Measurements from ENCODE around the gene SEMA6A.

SEMA6A gene

DNA sequence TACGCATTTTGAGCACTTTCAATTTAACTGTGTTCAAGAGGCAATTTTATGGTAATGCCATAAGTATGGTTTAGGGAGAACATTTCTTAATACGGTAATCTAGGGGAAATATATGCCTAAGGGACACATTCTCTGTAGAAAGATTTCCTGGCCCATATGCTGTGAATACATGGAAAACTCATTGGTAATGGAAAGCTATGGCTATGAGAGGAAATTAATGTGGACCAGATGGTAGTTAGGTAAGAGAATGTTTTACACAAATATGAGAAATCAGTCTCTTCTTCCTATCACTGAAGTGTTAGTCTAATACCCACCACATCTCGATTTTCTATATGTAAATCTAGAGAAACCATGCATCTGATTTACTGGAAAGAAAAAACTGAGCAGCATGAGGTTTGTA lies 105.0 kb downstream of the SEMA6A start:
- Histone ChIP-seq H3K9me2 (ENCODE audit: low read depth, low read length) (no peaks in the 10 kb centered on the region), H3K36me3 (ENCODE audit: insufficient read depth, low read length) (no peaks in the 10 kb centered on the region), H3K9ac (ENCODE audit: low read length) (no peak overlapping the region), H3K27me3 (ENCODE audit: insufficient read depth, low read length) (no peaks in the 10 kb centered on the region), H2AFZ (ENCODE audit: low read length) (no peak overlapping the region), H4K20me1 (ENCODE audit: insufficient read depth, low read length) (no peaks in the 10 kb centered on the region), H3K27ac (ENCODE audit: low read depth, low read length, poor library complexity, severe bottlenecking) (no peak overlapping the region), H3K4me1 (ENCODE audit: insufficient read depth, low read length, severe bottlenecking) (no peaks in the 10 kb centered on the region), H3K9me3 (ENCODE audit: low read length) (no peaks in the 10 kb centered on the region), H3F3A (ENCODE audit: insufficient read depth, low read length) (no peaks in the 10 kb centered on the region), H3K79me2 (ENCODE audit: insufficient read depth, low read length) (no peaks in the 10 kb centered on the region), H3K4me2 (ENCODE audit: low read length) (no peak overlapping the region), H3K4me3 (ENCODE audit: low read depth, low read length, poor library complexity, severe bottlenecking) (no peak overlapping the region)
- no peak for TF ChIP-seq EZH2 (IDR thresholded peaks at IDR 0.05; ENCODE audit: borderline replicate concordance, low read length)
- TF ChIP-seq, protein P1, sequence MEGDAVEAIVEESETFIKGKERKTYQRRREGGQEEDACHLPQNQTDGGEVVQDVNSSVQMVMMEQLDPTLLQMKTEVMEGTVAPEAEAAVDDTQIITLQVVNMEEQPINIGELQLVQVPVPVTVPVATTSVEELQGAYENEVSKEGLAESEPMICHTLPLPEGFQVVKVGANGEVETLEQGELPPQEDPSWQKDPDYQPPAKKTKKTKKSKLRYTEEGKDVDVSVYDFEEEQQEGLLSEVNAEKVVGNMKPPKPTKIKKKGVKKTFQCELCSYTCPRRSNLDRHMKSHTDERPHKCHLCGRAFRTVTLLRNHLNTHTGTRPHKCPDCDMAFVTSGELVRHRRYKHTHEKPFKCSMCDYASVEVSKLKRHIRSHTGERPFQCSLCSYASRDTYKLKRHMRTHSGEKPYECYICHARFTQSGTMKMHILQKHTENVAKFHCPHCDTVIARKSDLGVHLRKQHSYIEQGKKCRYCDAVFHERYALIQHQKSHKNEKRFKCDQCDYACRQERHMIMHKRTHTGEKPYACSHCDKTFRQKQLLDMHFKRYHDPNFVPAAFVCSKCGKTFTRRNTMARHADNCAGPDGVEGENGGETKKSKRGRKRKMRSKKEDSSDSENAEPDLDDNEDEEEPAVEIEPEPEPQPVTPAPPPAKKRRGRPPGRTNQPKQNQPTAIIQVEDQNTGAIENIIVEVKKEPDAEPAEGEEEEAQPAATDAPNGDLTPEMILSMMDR (IDR thresholded peaks at IDR 0.05; ENCODE audit: low read length), result no peak

DNA sequence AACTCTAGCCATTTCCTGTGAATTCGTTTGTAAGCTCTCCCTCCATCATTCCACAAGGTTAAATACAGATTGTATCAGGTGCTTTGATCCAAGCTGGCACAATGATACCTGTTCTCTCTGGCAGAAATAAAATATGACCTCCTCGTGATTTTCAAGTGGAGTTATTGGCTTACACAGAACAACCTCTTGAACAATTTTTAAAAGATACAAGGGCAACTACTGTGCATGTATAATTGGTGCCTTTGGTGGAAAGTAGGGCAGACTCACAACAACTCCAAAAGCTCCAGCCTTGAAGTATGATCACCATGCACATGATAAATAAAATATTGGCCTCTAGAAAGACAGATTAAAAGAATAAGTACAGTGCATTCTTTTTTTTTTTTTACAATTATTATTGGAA lies 106.0 kb downstream of the SEMA6A start:
- no peak overlapping the region for H3K9ac ChIP-seq (ENCODE audit: low read length)
- TF ChIP-seq, protein P1 (IDR thresholded peaks at IDR 0.05; ENCODE audit: low read length), result no peak
- TF ChIP-seq EZH2 (IDR thresholded peaks at IDR 0.05; ENCODE audit: borderline replicate concordance, low read length), result no peak
- H3K4me3 ChIP-seq (ENCODE audit: low read depth, low read length, poor library complexity, severe bottlenecking), result no peak overlapping the region
- H4K20me1 ChIP-seq (ENCODE audit: insufficient read depth, low read length), result no peaks in the 10 kb centered on the region
- no peaks in the 10 kb centered on the region for H3K9me3 ChIP-seq (ENCODE audit: low read length)
- H3K27me3 ChIP-seq (ENCODE audit: insufficient read depth, low read length), result no peaks in the 10 kb centered on the region
- H3K4me2 ChIP-seq (ENCODE audit: low read length), result no peak overlapping the region
- H3K27ac ChIP-seq (ENCODE audit: low read depth, low read length, poor library complexity, severe bottlenecking), result no peak overlapping the region
- H3K79me2 ChIP-seq (ENCODE audit: insufficient read depth, low read length), result no peaks in the 10 kb centered on the region
- H2AFZ ChIP-seq (ENCODE audit: low read length), result no peak overlapping the region
- H3K4me1 ChIP-seq (ENCODE audit: insufficient read depth, low read length, severe bottlenecking), result no peaks in the 10 kb centered on the region
- H3K9me2 ChIP-seq (ENCODE audit: low read depth, low read length), result no peaks in the 10 kb centered on the region
- no peaks in the 10 kb centered on the region for H3F3A ChIP-seq (ENCODE audit: insufficient read depth, low read length)
- H3K36me3 ChIP-seq (ENCODE audit: insufficient read depth, low read length), result no peaks in the 10 kb centered on the region

DNA sequence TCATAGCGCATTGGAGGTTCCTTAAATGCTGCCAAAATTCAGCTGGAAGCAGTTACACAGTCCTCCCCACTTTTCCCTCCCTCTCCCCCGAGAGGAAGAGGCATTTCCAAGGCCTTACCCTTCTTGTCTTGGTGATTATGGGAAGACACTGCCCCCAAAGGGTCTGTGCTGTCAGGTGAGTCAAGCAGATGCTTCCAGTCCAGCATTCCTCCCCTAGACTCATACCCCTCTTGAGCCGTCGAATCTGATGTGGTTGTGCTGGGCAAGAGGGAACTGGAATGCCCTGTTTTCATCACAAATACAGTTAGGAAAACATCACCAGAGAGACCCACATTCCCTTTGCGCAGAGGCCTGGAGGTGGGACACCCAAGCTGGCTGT lies 107.2 kb downstream of the SEMA6A start:
- no peaks in the 10 kb centered on the region for H3K4me1 ChIP-seq (ENCODE audit: insufficient read depth, low read length, severe bottlenecking)
- no peaks in the 10 kb centered on the region for H4K20me1 ChIP-seq (ENCODE audit: insufficient read depth, low read length)
- H3K9me2 ChIP-seq (ENCODE audit: low read depth, low read length), result no peaks in the 10 kb centered on the region
- H2AFZ ChIP-seq (ENCODE audit: low read length), result no peak overlapping the region
- no peak overlapping the region for H3K4me3 ChIP-seq (ENCODE audit: low read depth, low read length, poor library complexity, severe bottlenecking)
- H3K9ac ChIP-seq (ENCODE audit: low read length), result no peak overlapping the region
- no peak for TF ChIP-seq EZH2 (IDR thresholded peaks at IDR 0.05; ENCODE audit: borderline replicate concordance, low read length)
- TF ChIP-seq, protein P1 (IDR thresholded peaks at IDR 0.05; ENCODE audit: low read length), result no peak
- no peaks in the 10 kb centered on the region for H3F3A ChIP-seq (ENCODE audit: insufficient read depth, low read length)
- no peaks in the 10 kb centered on the region for H3K79me2 ChIP-seq (ENCODE audit: insufficient read depth, low read length)
- no peaks in the 10 kb centered on the region for H3K36me3 ChIP-seq (ENCODE audit: insufficient read depth, low read length)
- no peaks in the 10 kb centered on the region for H3K27me3 ChIP-seq (ENCODE audit: insufficient read depth, low read length)
- no peak overlapping the region for H3K4me2 ChIP-seq (ENCODE audit: low read length)
- no peak overlapping the region for H3K27ac ChIP-seq (ENCODE audit: low read depth, low read length, poor library complexity, severe bottlenecking)
- H3K9me3 ChIP-seq (ENCODE audit: low read length), result no peaks in the 10 kb centered on the region
